ENCODE data around the gene SERINC2. TPM values are rescaled to one million over a fixed set of nuclear protein-coding genes. Genes with fewer than 3 reads are reported as not detected.

Gene SERINC2
- total RNA-seq, 1 donor from 2014 or later: 30.4 TPM

DNA sequence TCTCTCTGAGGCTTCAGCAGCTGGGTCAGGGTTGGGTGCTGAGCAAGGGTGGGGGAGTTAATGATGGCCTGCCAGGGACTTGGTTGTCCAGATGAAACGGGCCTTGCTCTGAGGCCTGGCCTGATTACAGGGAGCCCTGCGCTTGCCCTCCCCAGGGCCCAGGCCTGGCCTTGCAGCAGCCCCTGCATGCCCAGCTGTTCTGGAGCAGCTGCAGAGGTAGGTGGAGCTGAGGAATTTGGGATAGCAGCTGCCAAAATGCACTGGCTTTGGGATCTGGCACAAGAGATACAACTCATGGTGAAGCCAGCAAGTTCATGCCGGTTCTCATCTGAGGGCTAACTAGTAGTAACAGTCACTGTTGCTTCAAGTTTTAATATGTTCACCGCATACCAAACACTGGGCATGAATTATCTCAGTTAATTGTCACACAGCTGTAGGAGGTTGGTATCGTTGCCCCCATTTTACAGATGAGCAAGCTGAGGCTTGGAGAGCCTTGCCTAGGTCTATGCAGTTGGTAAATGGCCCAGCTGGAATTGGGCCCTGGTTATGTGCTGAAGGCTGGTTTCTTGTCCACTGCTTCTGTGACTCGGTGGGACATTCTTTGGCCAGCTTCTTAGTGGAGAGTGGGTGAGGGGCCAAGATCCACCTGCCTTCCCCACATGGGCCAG lies 7.3 kb upstream of the SERINC2 start:
- Mint-ChIP-seq H3K27ac (ENCODE audit: unreplicated experiment) (no peak overlapping the region), H3K27me3 (ENCODE audit: low read depth, unreplicated experiment) (peaks cover 31% of the 10 kb centered on the region), H3K9me3 (ENCODE audit: unreplicated experiment) (no peaks in the 10 kb centered on the region), H3K36me3 (ENCODE audit: low read depth, unreplicated experiment) (no peaks in the 10 kb centered on the region), H3K4me1 (ENCODE audit: low read depth, unreplicated experiment) (no peaks in the 10 kb centered on the region), H3K4me3 (ENCODE audit: unreplicated experiment) (no peak overlapping the region)
- Histone ChIP-seq H3K27ac (ENCODE audit: low read depth, low read length) (no peak overlapping the region), H3K4me2 (ENCODE audit: low read length) (no peak overlapping the region), H2AFZ (ENCODE audit: low read depth, low read length) (no peak overlapping the region), H3K9ac (ENCODE audit: low read length) (no peak overlapping the region), H3K27me3 (ENCODE audit: insufficient read depth, low read length) (no peaks in the 10 kb centered on the region), H3K4me3 (ENCODE audit: insufficient read depth, low read depth, low read length) (no peak overlapping the region), H3K36me3 (ENCODE audit: insufficient read depth, low read length) (no peaks in the 10 kb centered on the region), H3K4me1 (ENCODE audit: insufficient read depth, low read length) (peaks cover 7% of the 10 kb centered on the region), H4K20me1 (ENCODE audit: insufficient read depth, low read length) (no peaks in the 10 kb centered on the region), H3K79me2 (ENCODE audit: insufficient read depth, low read length) (no peaks in the 10 kb centered on the region), H3K9me3 (ENCODE audit: insufficient read depth, low read depth, low read length) (no peaks in the 10 kb centered on the region)
- no peak for TF ChIP-seq EZH2 (IDR thresholded peaks at IDR 0.05; ENCODE audit: insufficient read depth, low read length)
- TF ChIP-seq, protein P1, sequence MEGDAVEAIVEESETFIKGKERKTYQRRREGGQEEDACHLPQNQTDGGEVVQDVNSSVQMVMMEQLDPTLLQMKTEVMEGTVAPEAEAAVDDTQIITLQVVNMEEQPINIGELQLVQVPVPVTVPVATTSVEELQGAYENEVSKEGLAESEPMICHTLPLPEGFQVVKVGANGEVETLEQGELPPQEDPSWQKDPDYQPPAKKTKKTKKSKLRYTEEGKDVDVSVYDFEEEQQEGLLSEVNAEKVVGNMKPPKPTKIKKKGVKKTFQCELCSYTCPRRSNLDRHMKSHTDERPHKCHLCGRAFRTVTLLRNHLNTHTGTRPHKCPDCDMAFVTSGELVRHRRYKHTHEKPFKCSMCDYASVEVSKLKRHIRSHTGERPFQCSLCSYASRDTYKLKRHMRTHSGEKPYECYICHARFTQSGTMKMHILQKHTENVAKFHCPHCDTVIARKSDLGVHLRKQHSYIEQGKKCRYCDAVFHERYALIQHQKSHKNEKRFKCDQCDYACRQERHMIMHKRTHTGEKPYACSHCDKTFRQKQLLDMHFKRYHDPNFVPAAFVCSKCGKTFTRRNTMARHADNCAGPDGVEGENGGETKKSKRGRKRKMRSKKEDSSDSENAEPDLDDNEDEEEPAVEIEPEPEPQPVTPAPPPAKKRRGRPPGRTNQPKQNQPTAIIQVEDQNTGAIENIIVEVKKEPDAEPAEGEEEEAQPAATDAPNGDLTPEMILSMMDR (IDR thresholded peaks at IDR 0.05; ENCODE audit: insufficient read depth, low read depth, low read length): no peak
- FAIRE-seq (no peak), DNase-seq (ENCODE audit: low read depth) (no peak)

GRCh38 chr1:31407029-31407626 lies 5.9 kb upstream of the SERINC2 start:
- Histone ChIP-seq H3K9ac (ENCODE audit: low read length) (no peak overlapping the region), H3K27ac (ENCODE audit: low read depth, low read length) (no peak overlapping the region), H3K4me1 (ENCODE audit: insufficient read depth, low read length) (peaks cover 10% of the 10 kb centered on the region), H4K20me1 (ENCODE audit: insufficient read depth, low read length) (no peaks in the 10 kb centered on the region), H3K4me3 (ENCODE audit: insufficient read depth, low read depth, low read length) (no peak overlapping the region), H3K36me3 (ENCODE audit: insufficient read depth, low read length) (no peaks in the 10 kb centered on the region), H2AFZ (ENCODE audit: low read depth, low read length) (peak overlapping the region; percentile 41), H3K4me2 (ENCODE audit: low read length) (no peak overlapping the region), H3K79me2 (ENCODE audit: insufficient read depth, low read length) (no peaks in the 10 kb centered on the region), H3K9me3 (ENCODE audit: insufficient read depth, low read depth, low read length) (no peaks in the 10 kb centered on the region), H3K27me3 (ENCODE audit: insufficient read depth, low read length) (peaks cover 5% of the 10 kb centered on the region)
- TF ChIP-seq, protein P1 (IDR thresholded peaks at IDR 0.05; ENCODE audit: insufficient read depth, low read depth, low read length): no peak
- TF ChIP-seq EZH2 (IDR thresholded peaks at IDR 0.05; ENCODE audit: insufficient read depth, low read length): no peak
- Mint-ChIP-seq H3K36me3 (ENCODE audit: low read depth, unreplicated experiment) (no peaks in the 10 kb centered on the region), H3K4me1 (ENCODE audit: low read depth, unreplicated experiment) (no peaks in the 10 kb centered on the region), H3K27ac (ENCODE audit: unreplicated experiment) (no peak overlapping the region), H3K27me3 (ENCODE audit: low read depth, unreplicated experiment) (peaks cover 34% of the 10 kb centered on the region), H3K4me3 (ENCODE audit: unreplicated experiment) (no peak overlapping the region), H3K9me3 (ENCODE audit: unreplicated experiment) (no peaks in the 10 kb centered on the region)
- FAIRE-seq (no peak), DNase-seq (ENCODE audit: low read depth) (no peak)

DNA sequence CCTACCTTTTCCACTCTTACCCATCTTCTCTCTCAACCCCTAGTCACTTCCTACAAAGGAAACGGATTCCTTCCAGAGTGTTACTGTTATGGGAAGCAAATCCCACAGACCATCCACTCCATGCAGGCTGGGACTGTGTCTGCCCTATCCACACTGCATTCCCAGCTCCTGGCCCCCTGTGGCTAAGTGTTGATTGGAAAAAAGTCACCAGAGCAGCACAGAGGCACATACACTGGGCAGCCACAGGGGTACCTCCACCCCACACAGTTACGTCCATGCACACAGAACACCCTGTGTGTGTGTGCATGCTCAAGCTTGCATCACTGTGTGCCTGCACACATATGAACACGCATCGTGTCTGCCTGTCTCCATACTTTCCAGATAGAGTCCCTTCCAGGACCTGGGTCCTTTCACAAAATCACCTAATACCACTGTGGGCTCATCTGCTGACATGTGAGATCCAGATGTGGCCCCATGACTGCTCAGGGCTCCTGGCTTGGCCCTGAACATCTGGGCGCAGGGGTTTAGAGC lies 4.2 kb upstream of the SERINC2 start:
- Mint-ChIP-seq H3K9me3 (ENCODE audit: unreplicated experiment) (no peaks in the 10 kb centered on the region), H3K27ac (ENCODE audit: unreplicated experiment) (no peak overlapping the region), H3K36me3 (ENCODE audit: low read depth, unreplicated experiment) (no peaks in the 10 kb centered on the region), H3K4me3 (ENCODE audit: unreplicated experiment) (no peak overlapping the region), H3K4me1 (ENCODE audit: low read depth, unreplicated experiment) (peaks cover 2% of the 10 kb centered on the region), H3K27me3 (ENCODE audit: low read depth, unreplicated experiment) (peaks cover 43% of the 10 kb centered on the region)
- H2AFZ ChIP-seq (ENCODE audit: low read depth, low read length): no peak overlapping the region
- no peaks in the 10 kb centered on the region for H4K20me1 ChIP-seq (ENCODE audit: insufficient read depth, low read length)
- no peak overlapping the region for H3K27ac ChIP-seq (ENCODE audit: low read depth, low read length)
- peaks cover 3% of the 10 kb centered on the region for H3K79me2 ChIP-seq (ENCODE audit: insufficient read depth, low read length)
- no peaks in the 10 kb centered on the region for H3K36me3 ChIP-seq (ENCODE audit: insufficient read depth, low read length)
- no peak for TF ChIP-seq EZH2 (IDR thresholded peaks at IDR 0.05; ENCODE audit: insufficient read depth, low read length)
- TF ChIP-seq, protein P1 (IDR thresholded peaks at IDR 0.05; ENCODE audit: insufficient read depth, low read depth, low read length): no peak
- DNase-seq (ENCODE audit: low read depth): no peak
- H3K9me3 ChIP-seq (ENCODE audit: insufficient read depth, low read depth, low read length): no peaks in the 10 kb centered on the region
- no peak for FAIRE-seq
- H3K4me1 ChIP-seq (ENCODE audit: insufficient read depth, low read length): peaks cover 14% of the 10 kb centered on the region
- no peak overlapping the region for H3K4me3 ChIP-seq (ENCODE audit: insufficient read depth, low read depth, low read length)
- no peak overlapping the region for H3K9ac ChIP-seq (ENCODE audit: low read length)
- no peak overlapping the region for H3K4me2 ChIP-seq (ENCODE audit: low read length)
- peaks cover 11% of the 10 kb centered on the region for H3K27me3 ChIP-seq (ENCODE audit: insufficient read depth, low read length)

Data from astrocyte (in vitro differentiated cells and primary cell).